RWPE2 (cell line): Measurements from ENCODE around the gene XK.

Experiments used
- ATAC-seq: fragments of 200-7000 bp; cut with Tn5 transposase; 3 replicates; pipeline ENCODE4 v1.9.1; 2021; ENCODE audit warnings: low read depth
- DNase-seq: peaks from one replicate; pipeline ENCODE4 v3.0.0-alpha.2; 2020; ENCODE audit warnings: low spot score
- H3K27ac ChIP-seq: fragments of 450-650 bp; 2 replicates; pipeline ENCODE4 v1.5.1; 2017; ENCODE audit warnings: mild to moderate bottlenecking; ENCODE audit not compliant: poor library complexity, severe bottlenecking
- H3K27me3 ChIP-seq: fragments of 250-450 bp; sonication (Bioruptor Pico); 2 replicates; pipeline ENCODE4 v1.5.1; 2021; ENCODE audit warnings: mild to moderate bottlenecking, moderate library complexity; ENCODE audit not compliant: insufficient read depth, poor library complexity, severe bottlenecking
- H3K36me3 ChIP-seq: fragments of 250-450 bp; sonication (Bioruptor Pico); 2 replicates; pipeline ENCODE4 v1.5.1; 2020; ENCODE audit warnings: low read depth, mild to moderate bottlenecking, moderate library complexity
- H3K4me1 ChIP-seq: fragments of 250-450 bp; sonication (Bioruptor Pico); 2 replicates; pipeline ENCODE4 v1.5.1; 2021; ENCODE audit warnings: mild to moderate bottlenecking, moderate library complexity; ENCODE audit not compliant: insufficient read depth, poor library complexity, severe bottlenecking
- H3K4me3 ChIP-seq: fragments of 250-450 bp; sonication (Bioruptor Pico); 2 replicates; pipeline ENCODE4 v1.5.1; 2021; ENCODE audit warnings: mild to moderate bottlenecking, moderate library complexity; ENCODE audit not compliant: severe bottlenecking
- H3K9me3 ChIP-seq: fragments of 250-450 bp; sonication (Bioruptor Pico); 2 replicates; pipeline ENCODE4 v1.5.1; 2021; ENCODE audit warnings: mild to moderate bottlenecking, moderate library complexity; ENCODE audit not compliant: severe bottlenecking
- TF ChIP-seq, protein P1 (sequence below): fragments of 450-650 bp; IDR thresholded peaks from one replicate; pipeline ENCODE4 v1.5.1; 2017; ENCODE audit warnings: mild to moderate bottlenecking, moderate library complexity; ENCODE audit not compliant: poor library complexity, severe bottlenecking

Gene XK

DNA sequence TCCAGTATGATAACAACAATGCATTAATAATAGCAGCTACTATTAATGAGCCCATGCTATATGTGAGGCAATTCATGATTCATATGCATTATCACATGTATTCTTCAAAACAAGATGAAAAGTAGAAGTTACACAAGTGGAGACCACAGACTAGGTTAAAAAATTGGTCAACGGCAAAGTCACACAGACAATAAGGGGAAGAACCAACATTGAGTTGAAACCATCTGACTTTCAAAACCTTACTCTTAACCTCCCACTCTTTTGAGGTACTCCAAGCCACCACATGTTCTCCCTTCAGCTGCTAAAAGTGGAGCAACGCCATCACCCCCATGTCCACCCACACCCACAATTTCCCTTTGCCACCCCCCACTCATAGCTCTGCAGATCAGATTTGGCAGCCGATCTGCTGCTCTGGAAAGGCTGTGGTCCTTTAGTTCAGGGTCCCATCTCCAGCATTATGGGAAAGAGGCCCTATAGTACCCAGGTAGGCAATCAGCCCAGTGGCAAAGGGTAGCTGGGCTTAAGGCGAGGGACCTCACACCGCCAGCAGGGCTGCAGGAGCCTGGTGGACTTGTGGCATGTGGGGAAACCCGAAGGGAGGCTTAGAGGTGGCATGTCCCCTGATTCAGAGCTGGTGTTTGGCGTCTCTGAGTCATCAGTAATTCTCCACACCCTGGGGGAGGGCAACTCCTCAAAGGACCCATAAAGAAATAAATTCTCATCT is 60.8 kb downstream of the XK start:
- H3K4me1 ChIP-seq = no peaks in the 10 kb centered on the region
- DNase-seq = no peak
- no peak for ATAC-seq

DNA sequence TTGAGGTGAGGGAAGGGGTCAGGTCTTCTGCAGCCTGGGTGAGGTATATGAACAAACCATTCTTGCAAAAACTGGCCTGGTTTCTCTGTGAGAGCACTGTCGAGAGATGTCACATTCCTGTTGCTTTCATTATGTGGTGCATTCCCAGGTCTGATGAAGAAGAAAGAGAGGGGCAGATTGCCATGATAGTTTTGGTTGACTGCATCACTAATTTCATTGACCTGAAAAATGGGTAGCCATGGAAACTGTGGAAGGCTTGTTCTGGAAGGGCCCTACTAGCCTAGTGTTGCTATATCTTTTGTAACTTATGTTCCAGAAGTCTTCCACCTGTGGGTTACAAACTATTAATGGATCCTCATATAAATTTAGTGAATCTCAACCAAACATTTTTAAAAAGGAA is 61.4 kb downstream of the XK start:
- Histone ChIP-seq H3K4me1 (no peaks in the 10 kb centered on the region), H3K27ac (no peak overlapping the region), H3K27me3 (no peaks in the 10 kb centered on the region), H3K9me3 (no peaks in the 10 kb centered on the region), H3K4me3 (no peak overlapping the region), H3K36me3 (no peaks in the 10 kb centered on the region)
- TF ChIP-seq, protein P1, sequence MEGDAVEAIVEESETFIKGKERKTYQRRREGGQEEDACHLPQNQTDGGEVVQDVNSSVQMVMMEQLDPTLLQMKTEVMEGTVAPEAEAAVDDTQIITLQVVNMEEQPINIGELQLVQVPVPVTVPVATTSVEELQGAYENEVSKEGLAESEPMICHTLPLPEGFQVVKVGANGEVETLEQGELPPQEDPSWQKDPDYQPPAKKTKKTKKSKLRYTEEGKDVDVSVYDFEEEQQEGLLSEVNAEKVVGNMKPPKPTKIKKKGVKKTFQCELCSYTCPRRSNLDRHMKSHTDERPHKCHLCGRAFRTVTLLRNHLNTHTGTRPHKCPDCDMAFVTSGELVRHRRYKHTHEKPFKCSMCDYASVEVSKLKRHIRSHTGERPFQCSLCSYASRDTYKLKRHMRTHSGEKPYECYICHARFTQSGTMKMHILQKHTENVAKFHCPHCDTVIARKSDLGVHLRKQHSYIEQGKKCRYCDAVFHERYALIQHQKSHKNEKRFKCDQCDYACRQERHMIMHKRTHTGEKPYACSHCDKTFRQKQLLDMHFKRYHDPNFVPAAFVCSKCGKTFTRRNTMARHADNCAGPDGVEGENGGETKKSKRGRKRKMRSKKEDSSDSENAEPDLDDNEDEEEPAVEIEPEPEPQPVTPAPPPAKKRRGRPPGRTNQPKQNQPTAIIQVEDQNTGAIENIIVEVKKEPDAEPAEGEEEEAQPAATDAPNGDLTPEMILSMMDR = no peak
- DNase-seq = no peak
- no peak for ATAC-seq

More for the DNA sequence above, 60.8 kb downstream of the XK start:
- no peaks in the 10 kb centered on the region for H3K36me3 ChIP-seq
- H3K27me3 ChIP-seq = no peaks in the 10 kb centered on the region
- no peak overlapping the region for H3K27ac ChIP-seq
- no peak overlapping the region for H3K4me3 ChIP-seq
- no peaks in the 10 kb centered on the region for H3K9me3 ChIP-seq
- TF ChIP-seq, protein P1 = no peak

DNA sequence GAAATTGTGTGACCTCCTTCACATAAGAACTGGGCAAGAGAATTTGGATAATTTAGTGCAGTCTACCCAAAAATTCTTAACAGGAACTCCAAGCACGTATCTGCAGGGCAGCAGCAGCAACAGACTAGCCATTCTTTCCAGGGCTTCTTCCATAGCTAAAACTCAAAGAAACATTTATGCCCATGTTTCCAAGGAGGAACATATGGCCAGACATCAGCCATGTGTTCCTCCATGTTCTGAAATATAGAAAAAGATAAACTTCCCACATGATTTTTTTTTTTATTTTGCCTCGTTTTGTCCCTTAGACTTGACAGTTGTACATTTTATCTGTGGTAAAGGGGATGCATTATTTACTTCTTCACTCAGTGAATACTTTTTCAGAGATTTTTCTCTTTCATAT is 66.7 kb downstream of the XK start:
- ATAC-seq (no peak), DNase-seq (no peak)
- Histone ChIP-seq H3K27me3 (no peaks in the 10 kb centered on the region), H3K4me1 (no peaks in the 10 kb centered on the region), H3K4me3 (no peak overlapping the region), H3K27ac (no peak overlapping the region), H3K36me3 (no peaks in the 10 kb centered on the region), H3K9me3 (no peaks in the 10 kb centered on the region)
- TF ChIP-seq, protein P1 = no peak

DNA sequence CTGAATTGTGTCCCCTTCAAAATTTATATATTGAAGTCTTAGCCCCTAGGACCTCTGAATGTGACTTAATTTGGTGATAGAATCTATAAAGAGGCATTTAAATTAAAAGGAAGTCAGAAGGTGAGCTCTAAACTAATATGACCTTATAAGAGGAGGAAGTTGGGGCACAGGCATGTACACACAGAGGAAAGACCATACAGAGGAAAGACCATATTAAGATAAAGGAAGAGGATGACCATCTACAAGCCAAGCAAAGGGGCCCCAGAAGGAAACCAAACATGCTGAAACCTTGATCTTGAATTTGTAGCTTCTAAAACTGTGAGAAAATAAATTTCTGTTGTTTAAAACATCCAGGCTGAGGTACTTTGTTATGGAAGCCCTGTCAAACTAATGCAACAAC is 67.3 kb downstream of the XK start:
- no peaks in the 10 kb centered on the region for H3K9me3 ChIP-seq
- ATAC-seq (no peak), DNase-seq (no peak)
- H3K27me3 ChIP-seq = no peaks in the 10 kb centered on the region
- TF ChIP-seq, protein P1 = no peak
- H3K4me3 ChIP-seq = no peak overlapping the region
- no peaks in the 10 kb centered on the region for H3K36me3 ChIP-seq
- H3K4me1 ChIP-seq = no peaks in the 10 kb centered on the region
- no peak overlapping the region for H3K27ac ChIP-seq

DNA sequence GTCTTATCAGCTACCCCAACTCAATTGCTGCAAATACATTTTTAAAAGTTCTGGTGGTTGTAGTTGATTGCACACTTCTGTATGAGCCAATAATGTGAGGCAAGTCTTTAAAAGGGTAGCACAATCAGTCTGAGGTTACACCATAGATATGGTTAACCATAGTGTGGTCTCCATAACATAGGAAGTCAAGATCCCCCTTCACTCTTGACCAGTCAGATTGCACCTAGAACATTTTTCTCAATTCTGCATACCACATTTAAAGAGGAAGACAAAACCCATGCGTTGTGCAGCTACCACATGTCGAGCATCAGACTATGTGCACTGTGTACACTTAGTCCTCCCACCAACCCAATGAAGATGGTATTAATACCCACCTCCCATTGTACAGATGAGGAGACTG is 67.8 kb downstream of the XK start:
- Histone ChIP-seq H3K36me3 (no peaks in the 10 kb centered on the region), H3K9me3 (no peaks in the 10 kb centered on the region), H3K4me3 (no peak overlapping the region), H3K27me3 (no peaks in the 10 kb centered on the region), H3K27ac (no peak overlapping the region), H3K4me1 (no peaks in the 10 kb centered on the region)
- TF ChIP-seq, protein P1 = no peak
- no peak for DNase-seq
- ATAC-seq = no peak
